HCT116 (cell line): Measurements from ENCODE around the gene PRPF19. TPM values are rescaled to one million over a fixed set of nuclear protein-coding genes. Genes with fewer than 3 reads are reported as not detected.

ENCODE experiments used
- ATAC-seq: fragments of 200-7000 bp; cut with Tn5 transposase; 2 replicates; pipeline ENCODE4 v1.9.1; 2020; ENCODE audit warnings: mild to moderate bottlenecking, moderate library complexity
- BruUV-seq: library from RNA; stranded (reverse); fragments of 400-500 nt; replicated peaks from 2 replicates; lab custom pipeline; 2021; lab: Mats Ljungman, UMichigan
- CTCF ChIA-PET: fragments of 300-600 bp; sonication (Branson Sonifier 250); formaldehyde crosslinking; loops from one replicate; lab custom pipeline; 2021; ENCODE audit warnings: antibody characterized with exemption; lab: Charles Lee
- POLR2A ChIA-PET: fragments of 300-600, 350-600 bp; sonication (Branson Sonifier 250); formaldehyde crosslinking; loops from one replicate; lab custom pipeline; 2021; ENCODE audit warnings: antibody characterized with exemption; lab: Charles Lee
- RAD21 ChIA-PET, 2 experiments: fragments of 300-600 bp; sonication (Branson Sonifier 250); formaldehyde crosslinking; loops; one replicate each; lab custom pipeline; 2023; ENCODE audit warnings: low total read pairs in 2 of 2; ENCODE audit not compliant: uncharacterized antibody in 2 of 2, unreplicated experiment in 2 of 2, low non-redundant PET in 1 of 2; lab: Charles Lee
- DNase-seq: peaks from one replicate; pipeline ENCODE4 v3.0.0-alpha.2; 2010; ENCODE audit warnings: low read depth, low spot score
- H2AFZ ChIP-seq: fragments of 200-600 bp; shearing (Covaris generic), sonication (generic); 2 replicates; pipeline ENCODE4 v1.6.1; 2017; ENCODE audit warnings: low read depth, mixed run types, mixed read lengths, antibody characterized with exemption, low read length; ENCODE audit not compliant: poor library complexity, severe bottlenecking
- H3K27ac ChIP-seq: 2 replicates; pipeline ENCODE4 v1.5.1; 2012; ENCODE audit warnings: low read depth, low read length
- H3K27me3 ChIP-seq: fragments of 200-600 bp; sonication (generic); 2 replicates; pipeline ENCODE4 v1.6.1; 2016; ENCODE audit warnings: mixed run types, low read length, mixed read lengths; ENCODE audit not compliant: insufficient read depth
- H3K36me3 ChIP-seq, 2 experiments: fragments of 200-500 bp in 1 of 2; fragments of 200-600 bp in 1 of 2; sonication (Bioruptor generic) in 1 of 2; sonication (generic) in 1 of 2; 2 replicates each; pipeline versions ENCODE4 v1.5.1 to v1.6.1; 2014 to 2016; ENCODE audit warnings: low read length in 2 of 2, inconsistent platforms in 1 of 2, mixed read lengths in 1 of 2, mixed run types in 1 of 2; ENCODE audit not compliant: insufficient read depth in 2 of 2, control insufficient read depth in 1 of 2
- H3K4me1 ChIP-seq, 2 experiments: fragments of 200-600 bp in 1 of 2; sonication (generic) in 1 of 2; 2 replicates each; pipeline versions ENCODE4 v1.5.1 to v1.6.1; 2012 to 2017; ENCODE audit warnings: low read length in 2 of 2, inconsistent platforms in 1 of 2, mild to moderate bottlenecking in 1 of 2, mixed read lengths in 1 of 2, mixed run types in 1 of 2, moderate library complexity in 1 of 2; ENCODE audit not compliant: insufficient read depth in 2 of 2, control insufficient read depth in 1 of 2
- H3K4me2 ChIP-seq: fragments of 200-600 bp; sonication (generic); 2 replicates; pipeline ENCODE4 v1.6.1; 2017; ENCODE audit warnings: mixed run types, low read length, mixed read lengths
- H3K4me3 ChIP-seq, 2 experiments: fragments of 200-600 bp in 1 of 2; sonication (generic) in 1 of 2; replicated peaks in 1 of 2; 2 replicates each; pipeline ENCODE4 v1.5.1; 2011 to 2016; ENCODE audit warnings: low read length in 2 of 2, control low read depth in 1 of 2, low read depth in 1 of 2, mild to moderate bottlenecking in 1 of 2, mixed read lengths in 1 of 2, mixed run types in 1 of 2
- H3K79me2 ChIP-seq: fragments of 200-600 bp; sonication (generic); 2 replicates; pipeline ENCODE4 v1.6.1; 2017; ENCODE audit warnings: mild to moderate bottlenecking, mixed run types, low read length, moderate library complexity, mixed read lengths; ENCODE audit not compliant: insufficient read depth
- H3K9ac ChIP-seq: fragments of 200-600 bp; sonication (generic); 2 replicates; pipeline ENCODE4 v1.6.1; 2016; ENCODE audit warnings: low read length, mixed read lengths
- H3K9me2 ChIP-seq: fragments of 200-600 bp; sonication (generic), shearing (Covaris generic); 2 replicates; pipeline ENCODE4 v1.6.1; 2017; ENCODE audit warnings: mixed run types, mild to moderate bottlenecking, moderate library complexity; ENCODE audit not compliant: insufficient read depth
- H3K9me3 ChIP-seq, 2 experiments: fragments of 200-500 bp in 1 of 2; fragments of 200-600 bp in 1 of 2; sonication (Bioruptor generic) in 1 of 2; sonication (generic) in 1 of 2; 2 replicates each; pipeline ENCODE4 v1.6.1; 2014 to 2017; ENCODE audit warnings: low read length in 2 of 2, mixed read lengths in 2 of 2, inconsistent platforms in 1 of 2, low read depth in 1 of 2, mild to moderate bottlenecking in 1 of 2, mixed run types in 1 of 2, moderate library complexity in 1 of 2; ENCODE audit not compliant: control insufficient read depth in 1 of 2, insufficient read depth in 1 of 2
- H4K20me1 ChIP-seq: fragments of 200-600 bp; sonication (generic), shearing (Covaris generic); 2 replicates; pipeline ENCODE4 v1.6.1; 2017; ENCODE audit warnings: mixed run types, mild to moderate bottlenecking, moderate library complexity; ENCODE audit not compliant: insufficient read depth
- CBX3 ChIP-seq: IDR thresholded peaks from 2 replicates; pipeline ENCODE4 v1.6.1; 2012; ENCODE audit warnings: low read depth
- EGR1 ChIP-seq: IDR thresholded peaks from 2 replicates; pipeline ENCODE4 v1.6.1; 2012; ENCODE audit warnings: low read depth
- ELF1 ChIP-seq: IDR thresholded peaks from 2 replicates; pipeline ENCODE4 v1.6.1; 2012; ENCODE audit warnings: low read depth, borderline replicate concordance
- EZH2 ChIP-seq: fragments of 200-600 bp; sonication (generic); IDR thresholded peaks from 2 replicates; pipeline ENCODE4 v1.6.1; 2017; ENCODE audit warnings: antibody characterized with exemption, mixed run types
- EZH2phosphoT487 ChIP-seq: fragments of 200-600 bp; IDR thresholded peaks from 2 replicates; pipeline ENCODE4 v1.6.1; 2018; ENCODE audit warnings: antibody characterized with exemption, borderline replicate concordance
- POLR2A ChIP-seq: IDR thresholded peaks from 2 replicates; pipeline ENCODE4 v1.7.0; 2011; ENCODE audit warnings: borderline replicate concordance; ENCODE audit not compliant: insufficient read depth, insufficient read length; ENCODE audit errors: extremely low read depth
- POLR2AphosphoS5 ChIP-seq: IDR thresholded peaks from 2 replicates; pipeline ENCODE4 v1.6.1; 2011; ENCODE audit warnings: mild to moderate bottlenecking, low read depth, low read length, moderate library complexity
- SIN3A ChIP-seq: IDR thresholded peaks from 2 replicates; pipeline ENCODE4 v1.6.1; 2012; ENCODE audit warnings: low read depth
- TCF7L2 ChIP-seq: IDR thresholded peaks from 2 replicates; pipeline ENCODE4 v1.7.0; 2011; ENCODE audit warnings: borderline replicate concordance, inconsistent platforms; ENCODE audit not compliant: insufficient read depth, insufficient read length; ENCODE audit errors: extremely low read depth
- ZFX ChIP-seq: fragments of 450-650 bp; IDR thresholded peaks from 2 replicates; pipeline ENCODE4 v1.6.1; 2017
- ZNF274 ChIP-seq: fragments of 200-500 bp; sonication (Bioruptor generic); IDR thresholded peaks from 2 replicates; pipeline ENCODE4 v1.6.1; 2014; ENCODE audit warnings: mild to moderate bottlenecking, low read depth, low read length, inconsistent platforms
- intact Hi-C: fragments of 100-400 bp; cut with micrococcal nuclease; formaldehyde crosslinking; loops from 2 replicates; pipeline ENCODE4 v1.10.0; 2022
- total RNA-seq: library from RNA; stranded (reverse); gene quantifications from one replicate; pipeline ENCODE4 v1.2.1, GENCODE V29; 2021; ENCODE audit not compliant: unreplicated experiment
- TF ChIP-seq, protein P1 (sequence below): IDR thresholded peaks from 2 replicates; pipeline ENCODE4 v1.6.1; 2011; ENCODE audit warnings: mild to moderate bottlenecking, low read length, moderate library complexity; ENCODE audit not compliant: insufficient replicate concordance; ENCODE audit errors: extremely low read depth
- TF ChIP-seq, protein P2 (sequence below): IDR thresholded peaks from 2 replicates; pipeline ENCODE4 v1.6.1; 2012
- TF ChIP-seq, protein P3 (sequence below): IDR thresholded peaks from 2 replicates; pipeline ENCODE4 v1.6.1; 2012

Gene PRPF19
- total RNA-seq, 1 experiment from 2014 or later = 156 TPM

DNA sequence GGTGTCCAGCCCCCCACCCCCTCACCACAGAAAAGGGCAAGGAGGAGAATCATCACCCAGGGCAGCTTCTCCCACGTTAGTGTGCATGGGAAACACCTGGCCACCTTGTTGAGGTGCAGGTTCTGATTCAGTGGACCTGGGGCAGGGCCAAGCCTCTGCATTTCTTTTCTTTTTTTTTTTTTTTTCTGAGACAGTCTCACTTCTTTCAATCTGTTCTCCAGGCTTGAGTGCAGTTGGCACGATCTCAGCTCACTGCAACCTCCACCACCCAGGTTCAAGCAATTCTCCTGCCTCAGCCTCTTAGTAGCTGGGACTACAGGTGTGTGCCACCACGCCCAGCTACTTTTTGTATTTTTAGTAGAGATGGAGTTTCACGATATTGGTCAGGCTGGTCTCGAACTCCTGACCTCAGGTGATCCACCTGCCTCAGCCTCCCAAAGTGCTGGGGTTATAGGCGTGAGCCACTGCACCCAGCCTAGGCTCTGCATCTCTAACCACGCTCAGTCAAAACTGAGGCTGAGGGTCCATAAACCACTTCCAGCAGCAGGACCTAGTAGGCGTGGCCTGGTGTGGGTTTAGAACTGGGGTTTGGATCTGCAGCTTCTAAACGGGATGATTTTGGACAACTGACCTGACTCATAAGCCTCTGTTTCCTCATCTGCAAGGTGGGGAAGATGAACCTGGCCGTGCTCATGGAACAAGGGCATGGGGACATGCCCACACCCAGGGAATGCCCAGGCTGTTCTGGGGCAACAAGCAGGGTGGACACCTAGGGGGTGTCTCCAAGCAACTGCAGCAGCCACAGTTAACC, 38.3 kb downstream of the PRPF19 start:
- TF ChIP-seq ELF1 (no peak), EZH2 (no peak), ZFX (no peak), POLR2A (no peak), SIN3A (no peak), CBX3 (no peak), TCF7L2 (no peak), POLR2AphosphoS5 (no peak), EGR1 (no peak), EZH2phosphoT487 (no peak), ZNF274 (no peak)
- TF ChIP-seq, protein P1, sequence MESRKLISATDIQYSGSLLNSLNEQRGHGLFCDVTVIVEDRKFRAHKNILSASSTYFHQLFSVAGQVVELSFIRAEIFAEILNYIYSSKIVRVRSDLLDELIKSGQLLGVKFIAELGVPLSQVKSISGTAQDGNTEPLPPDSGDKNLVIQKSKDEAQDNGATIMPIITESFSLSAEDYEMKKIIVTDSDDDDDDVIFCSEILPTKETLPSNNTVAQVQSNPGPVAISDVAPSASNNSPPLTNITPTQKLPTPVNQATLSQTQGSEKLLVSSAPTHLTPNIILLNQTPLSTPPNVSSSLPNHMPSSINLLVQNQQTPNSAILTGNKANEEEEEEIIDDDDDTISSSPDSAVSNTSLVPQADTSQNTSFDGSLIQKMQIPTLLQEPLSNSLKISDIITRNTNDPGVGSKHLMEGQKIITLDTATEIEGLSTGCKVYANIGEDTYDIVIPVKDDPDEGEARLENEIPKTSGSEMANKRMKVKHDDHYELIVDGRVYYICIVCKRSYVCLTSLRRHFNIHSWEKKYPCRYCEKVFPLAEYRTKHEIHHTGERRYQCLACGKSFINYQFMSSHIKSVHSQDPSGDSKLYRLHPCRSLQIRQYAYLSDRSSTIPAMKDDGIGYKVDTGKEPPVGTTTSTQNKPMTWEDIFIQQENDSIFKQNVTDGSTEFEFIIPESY = no peak
- TF ChIP-seq, protein P2, sequence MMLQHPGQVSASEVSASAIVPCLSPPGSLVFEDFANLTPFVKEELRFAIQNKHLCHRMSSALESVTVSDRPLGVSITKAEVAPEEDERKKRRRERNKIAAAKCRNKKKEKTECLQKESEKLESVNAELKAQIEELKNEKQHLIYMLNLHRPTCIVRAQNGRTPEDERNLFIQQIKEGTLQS = no peak
- TF ChIP-seq, protein P3, sequence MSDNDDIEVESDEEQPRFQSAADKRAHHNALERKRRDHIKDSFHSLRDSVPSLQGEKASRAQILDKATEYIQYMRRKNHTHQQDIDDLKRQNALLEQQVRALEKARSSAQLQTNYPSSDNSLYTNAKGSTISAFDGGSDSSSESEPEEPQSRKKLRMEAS = no peak
- H3K4me1 ChIP-seq = peaks cover 0 to 4% of the 10 kb centered on the region in 2 experiments; a peak in 2 of 4 replicates
- H3K36me3 ChIP-seq = no peaks in the 10 kb centered on the region
- ChIA-PET CTCF (no interaction called here), RAD21 (no interaction called here), POLR2A (no interaction called here)
- H3K4me3 ChIP-seq = no peak overlapping the region
- no peaks in the 10 kb centered on the region for H4K20me1 ChIP-seq
- H3K9me3 ChIP-seq = no peaks in the 10 kb centered on the region
- ATAC-seq (no peak), DNase-seq (no peak)
- no peaks in the 10 kb centered on the region for H3K79me2 ChIP-seq
- H3K27me3 ChIP-seq = 0 out of 2 replicates have a peak, but pooled peaks cover 4% of the 10 kb centered on the region
- no peak overlapping the region for H3K4me2 ChIP-seq
- H3K9ac ChIP-seq = no peak overlapping the region
- no TSS peak for BruUV-seq
- intact Hi-C loops = no loop called here
- H3K9me2 ChIP-seq = no peaks in the 10 kb centered on the region
- no peak overlapping the region for H3K27ac ChIP-seq
- H2AFZ ChIP-seq = no peak overlapping the region
